Testis (tissue), 3 donors: ENCODE data around the gene PDE6G. TPM values are rescaled to one million over a fixed set of nuclear protein-coding genes. Genes with fewer than 3 reads are reported as not detected.
A peak's percentile ranks its signal among the peaks of the same experiment; 100 is the strongest.
"Not testable (repeated sequence)": the region's sequence is repeated elsewhere in the genome, so short reads cannot be mapped to it uniquely, and the experiment has no call there.

Source experiments
- DNase-seq: peaks from one replicate; pipeline ENCODE4 v3.0.0-alpha.2; 2019
- H3K27ac ChIP-seq, 2 donors: fragments of 200-600 bp; sonication (generic); one replicate each; pipeline ENCODE4 v1.5.1; 2019
- H3K27me3 ChIP-seq: fragments of 200-600 bp; sonication (generic); one replicate; pipeline ENCODE4 v1.5.1; 2019
- H3K36me3 ChIP-seq: fragments of 200-600 bp; sonication (generic); one replicate; pipeline ENCODE4 v1.5.1; 2017; ENCODE audit warnings: low read depth; ENCODE audit errors: missing control alignments
- H3K4me1 ChIP-seq: fragments of 200-600 bp; sonication (generic); one replicate; pipeline ENCODE4 v1.5.1; 2019
- H3K4me3 ChIP-seq, 2 donors: fragments of 200-600 bp; sonication (generic); one replicate each; pipeline ENCODE4 v1.5.1; 2017 to 2019
- H3K9me3 ChIP-seq: fragments of 200-600 bp; sonication (generic); one replicate; pipeline ENCODE4 v1.5.1; 2017
- POLR2A ChIP-seq: fragments of 450-650 bp; IDR thresholded peaks from one replicate; pipeline ENCODE4 v1.6.1; 2017; ENCODE audit warnings: antibody characterized with exemption, mild to moderate bottlenecking, moderate library complexity
- WGBS, 2 donors: methylation state at CpG; one replicate each; pipeline ENCODE4 v1.1.5; 2018; 5-methylcytosine and 5-hydroxymethylcytosine counted together
- intact Hi-C: fragments of 100-400 bp; cut with DNase I; formaldehyde crosslinking; loops from one replicate; pipeline ENCODE4 v1.15.1; 2023; ENCODE audit warnings: low total_unique reads
- polyA plus RNA-seq: library from polyadenylated mRNA; stranded (reverse); fragments of 350-450 nt; fragmentation: Illumina TruSeq; extraction: RNeasy Lipid Tissue Mini Kit (QIAGEN cat#74804); gene quantifications from one replicate; pipeline ENCODE4 v1.2.3, GENCODE V29; 2014; ENCODE audit warnings: low read depth, low replicate concordance; ENCODE audit not compliant: insufficient read depth
- total RNA-seq, 2 donors: library from RNA; depleted of rRNA; stranded (reverse); fragments of >200 nt; gene quantifications; one replicate each; pipeline ENCODE4 v1.2.3, GENCODE V29; 2016
- TF ChIP-seq, protein P1 (sequence below), 3 experiments: fragments of 450-650 bp in 2 of 3; fragments of 200-600 bp in 1 of 3; sonication (generic) in 1 of 3; IDR thresholded peaks; one replicate each; pipeline ENCODE4 v1.5.1; 2016 to 2019; ENCODE audit warnings: antibody characterized with exemption in 3 of 3, mild to moderate bottlenecking in 2 of 3, moderate library complexity in 1 of 3

PDE6G gene
- total and polyA plus RNA-seq, 3 donors from 2014 or later, result 0.56 to 4.9 (median 1.0) TPM

DNA sequence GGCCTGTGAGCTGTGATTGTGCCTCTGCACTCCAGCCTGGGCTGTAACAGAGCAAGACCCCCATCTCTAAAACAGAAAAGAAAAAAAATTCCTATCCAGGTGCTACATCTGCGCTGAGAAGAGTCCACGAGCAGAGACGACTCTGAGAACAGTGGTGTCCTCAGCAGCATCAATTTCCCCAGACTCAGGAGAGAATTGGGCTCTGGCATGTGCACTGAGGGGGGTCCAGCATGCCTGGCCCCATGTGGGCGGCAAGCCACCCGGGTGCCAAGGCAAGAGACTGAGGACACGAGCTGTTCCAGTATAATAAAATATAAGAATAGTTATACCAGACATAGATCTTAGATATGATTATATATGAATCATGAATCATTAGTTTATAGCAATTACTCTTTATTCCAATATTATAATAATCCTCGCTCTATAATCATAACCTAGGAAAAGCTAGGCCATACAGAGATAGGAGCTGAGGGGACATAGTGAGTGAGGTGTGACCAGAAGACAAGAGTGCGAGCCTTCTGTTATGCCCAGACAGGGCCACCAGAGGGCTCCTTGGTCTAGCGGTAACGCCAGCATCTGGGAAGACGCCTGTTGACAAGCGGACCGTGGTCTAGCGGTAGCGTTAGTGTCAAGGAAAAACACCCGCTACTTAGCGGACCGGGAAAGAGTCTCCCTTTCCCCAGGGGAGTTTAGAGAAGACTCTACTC is 19.3 kb upstream of the PDE6G start:
- WGBS, 2 donors, result 48 to 53% methylated on average over 15 to 18 of the region's 18 CpGs
- peak; percentile 43 for DNase-seq
- H3K27ac ChIP-seq, H3K36me3 ChIP-seq, H3K4me1 ChIP-seq, intact Hi-C loops, H3K4me3 ChIP-seq, H3K27me3 ChIP-seq, H3K9me3 ChIP-seq: not testable (repeated sequence)
- TF ChIP-seq, protein P1, sequence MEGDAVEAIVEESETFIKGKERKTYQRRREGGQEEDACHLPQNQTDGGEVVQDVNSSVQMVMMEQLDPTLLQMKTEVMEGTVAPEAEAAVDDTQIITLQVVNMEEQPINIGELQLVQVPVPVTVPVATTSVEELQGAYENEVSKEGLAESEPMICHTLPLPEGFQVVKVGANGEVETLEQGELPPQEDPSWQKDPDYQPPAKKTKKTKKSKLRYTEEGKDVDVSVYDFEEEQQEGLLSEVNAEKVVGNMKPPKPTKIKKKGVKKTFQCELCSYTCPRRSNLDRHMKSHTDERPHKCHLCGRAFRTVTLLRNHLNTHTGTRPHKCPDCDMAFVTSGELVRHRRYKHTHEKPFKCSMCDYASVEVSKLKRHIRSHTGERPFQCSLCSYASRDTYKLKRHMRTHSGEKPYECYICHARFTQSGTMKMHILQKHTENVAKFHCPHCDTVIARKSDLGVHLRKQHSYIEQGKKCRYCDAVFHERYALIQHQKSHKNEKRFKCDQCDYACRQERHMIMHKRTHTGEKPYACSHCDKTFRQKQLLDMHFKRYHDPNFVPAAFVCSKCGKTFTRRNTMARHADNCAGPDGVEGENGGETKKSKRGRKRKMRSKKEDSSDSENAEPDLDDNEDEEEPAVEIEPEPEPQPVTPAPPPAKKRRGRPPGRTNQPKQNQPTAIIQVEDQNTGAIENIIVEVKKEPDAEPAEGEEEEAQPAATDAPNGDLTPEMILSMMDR (IDR thresholded peaks at IDR 0.05), result peak; percentile 15 to 60 (median 51)

DNA sequence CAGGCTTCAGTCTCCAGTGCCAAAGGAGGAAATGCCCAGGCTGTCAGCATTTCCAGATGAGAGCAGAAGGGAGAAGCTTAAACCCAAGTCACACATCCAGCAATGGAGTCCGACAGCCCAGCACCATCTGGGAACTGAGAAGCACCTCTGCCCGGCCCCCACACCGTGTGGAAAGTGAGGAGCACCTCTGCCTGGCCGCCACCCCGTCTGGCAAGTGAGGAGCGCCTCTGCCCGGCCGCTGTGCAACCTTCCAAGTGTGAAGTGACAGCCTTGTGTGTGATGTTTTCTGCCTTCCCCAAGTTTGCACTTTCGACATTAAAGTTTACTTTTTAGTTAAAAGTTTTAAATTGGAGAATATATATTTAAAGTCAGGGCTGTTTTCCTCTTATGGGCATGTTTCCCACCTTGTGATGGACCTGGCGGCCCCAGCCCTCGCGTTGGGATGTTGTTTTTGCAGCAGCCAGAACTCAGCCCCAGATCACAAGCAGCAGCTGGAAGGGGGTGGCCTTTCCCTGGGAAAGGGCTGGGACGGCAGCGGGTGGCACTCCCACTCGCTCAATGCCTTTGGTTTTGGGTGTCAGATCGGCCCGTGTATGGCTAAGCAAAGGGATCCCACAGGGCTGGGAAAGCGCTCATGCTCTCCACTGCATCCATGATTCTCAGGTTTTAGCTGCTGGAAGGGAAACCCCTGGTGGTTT is 17.4 kb upstream of the PDE6G start:
- 79 to 81% methylated on average over 18 of the region's 18 CpGs for WGBS, 2 donors
- Histone ChIP-seq H3K36me3 (no peaks in the 10 kb centered on the region), H3K27me3 (no peaks in the 10 kb centered on the region), H3K27ac (no peak overlapping the region), H3K9me3 (no peaks in the 10 kb centered on the region), H3K4me3 (no peak overlapping the region), H3K4me1 (no peaks in the 10 kb centered on the region)
- no peak for DNase-seq
- no peak for TF ChIP-seq POLR2A
- TF ChIP-seq, protein P1 (IDR thresholded peaks at IDR 0.05), result no peak
- intact Hi-C loops, result no loop called here

DNA sequence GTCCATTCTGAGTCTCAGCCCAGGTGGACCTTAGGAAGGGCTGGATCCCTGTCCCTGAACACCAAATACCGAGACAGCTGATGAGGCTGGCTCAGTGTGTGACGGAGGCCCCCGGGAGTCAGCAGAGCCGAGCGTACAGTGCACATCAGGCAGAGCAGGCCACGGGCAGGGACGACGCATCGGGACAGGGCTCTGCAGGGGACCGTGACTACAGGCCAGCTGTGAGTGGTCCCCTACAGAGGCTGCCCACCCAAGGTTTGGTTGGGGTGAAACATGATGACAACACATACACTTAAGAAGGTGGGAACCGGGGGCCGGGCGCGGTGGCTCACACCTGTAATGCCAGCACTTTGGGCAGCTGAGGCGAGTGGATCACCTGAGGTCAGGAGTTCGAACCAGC is 16.6 kb upstream of the PDE6G start:
- 93 to 95% methylated on average over 8 to 16 of the region's 16 CpGs for WGBS, 2 donors
- Histone ChIP-seq H3K27ac (no peak overlapping the region), H3K27me3 (no peaks in the 10 kb centered on the region), H3K4me1 (no peaks in the 10 kb centered on the region), H3K36me3 (no peaks in the 10 kb centered on the region), H3K4me3 (no peak overlapping the region), H3K9me3 (no peaks in the 10 kb centered on the region)
- TF ChIP-seq POLR2A, result no peak
- TF ChIP-seq, protein P1 (IDR thresholded peaks at IDR 0.05), result no peak
- intact Hi-C loops, result no loop called here
- no peak for DNase-seq

- Histone ChIP-seq H3K4me1 (no peaks in the 10 kb centered on the region), H3K36me3 (no peaks in the 10 kb centered on the region), H3K27me3 (no peaks in the 10 kb centered on the region), H3K9me3 (no peaks in the 10 kb centered on the region), H3K27ac (no peak overlapping the region), H3K4me3 (no peak overlapping the region)
- intact Hi-C loops, result no loop called here
- DNase-seq, result no peak
- WGBS, 2 donors, result 78 to 81% methylated on average over 18 of the region's 18 CpGs
- TF ChIP-seq, protein P1 (IDR thresholded peaks at IDR 0.05), result no peak
- no peak for TF ChIP-seq POLR2A
Observed at GRCh38 chr17:81672504-81672903, 16.2 kb upstream of the PDE6G start.
